ENCODE data around the gene PCDH9. TPM values are rescaled to one million over a fixed set of nuclear protein-coding genes. Genes with fewer than 3 reads are reported as not detected.

PCDH9 gene
- total and polyA plus RNA-seq, 2 experiments from 2014 or later, result 0.31 to 0.52 TPM

GRCh38 chr13:67200183-67200582 lies 30.0 kb downstream of the PCDH9 start (continued):
- TF ChIP-seq ZNF462 (CRISPR knock-in tag; IDR thresholded peaks at IDR 0.05) (no peak), ZNF331 (CRISPR knock-in tag; IDR thresholded peaks at IDR 0.05; ENCODE audit: low read depth) (no peak), NANOG (IDR thresholded peaks at IDR 0.05; ENCODE audit: borderline replicate concordance) (no peak)

GRCh38 chr13:67197704-67198103 lies 32.4 kb downstream of the PCDH9 start:
- H3K27ac Mint-ChIP-seq, result no peak overlapping the region
- no peak for ATAC-seq
- H2AFZ ChIP-seq, result no peak overlapping the region
- no peaks in the 10 kb centered on the region for H3F3A ChIP-seq (replicated peaks; ENCODE audit: low read depth)
- no peaks in the 10 kb centered on the region for H3K9me3 Mint-ChIP-seq
- no peaks in the 10 kb centered on the region for H3K36me3 Mint-ChIP-seq (ENCODE audit: low read depth)
- no peaks in the 10 kb centered on the region for H3K27me3 Mint-ChIP-seq (ENCODE audit: insufficient read depth, low read depth, poor library complexity)
- no peaks in the 10 kb centered on the region for H3K9me2 ChIP-seq (ENCODE audit: insufficient read depth)
- H3K4me3 ChIP-seq, result no peak overlapping the region
- H3K79me2 ChIP-seq (replicated peaks; ENCODE audit: insufficient read depth), result no peaks in the 10 kb centered on the region
- H3K36me3 ChIP-seq (ENCODE audit: insufficient read depth), result no peaks in the 10 kb centered on the region
- H3K27ac ChIP-seq (ENCODE audit: low read depth), result no peak overlapping the region
- no peaks in the 10 kb centered on the region for H3K4me1 ChIP-seq (ENCODE audit: insufficient read depth)
- H3K4me1 Mint-ChIP-seq, result no peaks in the 10 kb centered on the region
- no peaks in the 10 kb centered on the region for H4K20me1 ChIP-seq (replicated peaks; ENCODE audit: insufficient read depth)
- H3K4me3 Mint-ChIP-seq, result no peak overlapping the region
- no peaks in the 10 kb centered on the region for H3K27me3 ChIP-seq (ENCODE audit: insufficient read depth)
- no peak for DNase-seq (ENCODE audit: low spot score)
- H3K4me2 ChIP-seq, result no peak overlapping the region
- TF ChIP-seq ETS1 (IDR thresholded peaks at IDR 0.05), result no peak
- TF ChIP-seq EZH2phosphoT487 (IDR thresholded peaks at IDR 0.05; ENCODE audit: unreplicated experiment), result no peak
- no peak for TF ChIP-seq ZNF331 (CRISPR knock-in tag; IDR thresholded peaks at IDR 0.05; ENCODE audit: low read depth)
- TF ChIP-seq STAT1 (IDR thresholded peaks at IDR 0.05; ENCODE audit: unreplicated experiment), result no peak
- TF ChIP-seq NANOG (IDR thresholded peaks at IDR 0.05; ENCODE audit: borderline replicate concordance), result no peak
- no peak for TF ChIP-seq EZH2 (IDR thresholded peaks at IDR 0.05; ENCODE audit: low read depth, unreplicated experiment)
- no peak for TF ChIP-seq CREB1 (CRISPR knock-in tag; IDR thresholded peaks at IDR 0.05; ENCODE audit: low read depth)
- TF ChIP-seq POLR2AphosphoS5 (IDR thresholded peaks at IDR 0.05; ENCODE audit: low read depth), result no peak
- TF ChIP-seq ZNF114 (CRISPR knock-in tag; IDR thresholded peaks at IDR 0.05), result no peak

All from GM23338 (cell line).